Superior temporal gyrus (tissue), 1 donor: ENCODE results near the gene KLF11.
"Not testable (repeated sequence)": the region's sequence is repeated elsewhere in the genome, so short reads cannot be mapped to it uniquely, and the experiment has no call there.

Experiments used
- DNase-seq: peaks from one replicate; pipeline ENCODE4 v3.0.0-alpha.2; 2016; ENCODE audit errors: extremely low spot score

Gene KLF11

GRCh38 chr2:10022966-10023662 is 20.2 kb upstream of the KLF11 start:
- no peak for DNase-seq

DNA sequence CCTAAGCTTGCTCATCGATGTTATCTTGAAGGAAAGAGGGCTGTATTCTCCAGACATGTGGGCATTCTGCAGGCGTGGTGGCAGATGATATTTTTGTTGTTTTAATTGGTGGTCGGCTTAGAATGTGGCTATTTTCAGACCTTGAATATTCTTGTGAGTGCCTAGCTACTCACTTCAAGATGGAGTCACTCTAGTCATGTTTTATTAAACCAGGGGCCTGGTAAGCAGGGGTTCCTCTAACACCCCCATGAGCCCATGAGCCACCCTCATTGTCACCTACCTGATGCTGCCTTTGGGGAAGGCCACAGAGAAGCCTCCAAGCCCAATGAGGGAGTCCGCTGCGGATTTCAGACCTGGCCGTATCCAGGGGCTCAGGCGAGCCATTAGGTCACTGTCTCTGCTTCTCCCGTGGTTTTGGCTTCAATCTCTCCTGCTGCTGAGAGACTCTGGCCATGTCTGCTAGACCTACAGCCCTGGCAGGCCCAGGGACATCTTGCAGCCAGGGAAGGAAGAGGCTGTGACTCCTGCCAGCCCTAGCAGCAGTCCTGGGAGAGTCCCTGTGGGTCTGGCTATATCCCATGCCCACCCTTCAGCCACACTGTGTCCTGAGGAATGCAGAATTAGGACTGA is 16.3 kb upstream of the KLF11 start:
- DNase-seq, result no peak

GRCh38 chr2:10027660-10028330 is 15.6 kb upstream of the KLF11 start:
- peak; percentile 1 for DNase-seq

GRCh38 chr2:10028407-10028987 is 14.9 kb upstream of the KLF11 start:
- DNase-seq, result no peak

GRCh38 chr2:10028988-10029874 is 14.1 kb upstream of the KLF11 start:
- no peak for DNase-seq

DNA sequence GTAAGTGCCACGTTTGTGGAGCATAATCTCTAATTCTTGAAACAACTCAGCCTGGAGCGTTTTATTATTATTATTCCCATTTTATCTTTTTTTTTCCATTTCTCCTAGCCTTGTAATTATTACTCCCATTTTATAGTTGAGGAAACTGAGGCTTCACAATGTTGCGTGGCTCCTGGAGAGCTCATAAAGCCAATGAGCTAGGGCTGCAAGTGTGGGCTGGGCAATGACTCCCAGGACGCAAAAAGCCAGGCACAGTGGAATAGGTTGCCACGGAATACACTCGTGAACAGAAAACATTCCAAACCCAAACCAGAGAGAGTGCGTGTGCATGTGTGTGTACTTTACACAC is 13.5 kb upstream of the KLF11 start:
- no peak for DNase-seq

DNA sequence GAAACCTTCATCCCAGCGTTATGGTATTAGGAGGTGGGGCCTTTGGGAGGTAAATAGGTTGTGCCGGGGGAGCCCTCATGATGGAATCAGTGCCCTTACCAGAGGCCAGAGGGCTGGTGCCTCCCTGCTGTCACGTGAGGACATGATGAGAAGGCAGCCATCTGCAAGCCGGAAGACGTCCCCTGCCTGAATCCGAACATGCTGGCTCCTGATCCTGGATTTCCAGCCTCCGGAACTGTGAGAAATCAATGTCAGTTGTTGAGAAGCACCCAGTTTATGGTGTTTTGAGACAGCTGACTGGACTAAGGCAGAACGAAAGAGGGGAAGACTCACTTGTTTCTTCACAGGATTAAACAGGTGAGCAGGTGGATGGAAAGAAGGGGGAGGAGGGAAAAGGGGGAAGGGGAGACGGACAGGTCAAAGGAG is 13.0 kb upstream of the KLF11 start:
- DNase-seq, result no peak

- not testable (repeated sequence) for DNase-seq
These were observed 12.6 kb upstream of the KLF11 start for GRCh38 chr2:10030798-10031197.

DNA sequence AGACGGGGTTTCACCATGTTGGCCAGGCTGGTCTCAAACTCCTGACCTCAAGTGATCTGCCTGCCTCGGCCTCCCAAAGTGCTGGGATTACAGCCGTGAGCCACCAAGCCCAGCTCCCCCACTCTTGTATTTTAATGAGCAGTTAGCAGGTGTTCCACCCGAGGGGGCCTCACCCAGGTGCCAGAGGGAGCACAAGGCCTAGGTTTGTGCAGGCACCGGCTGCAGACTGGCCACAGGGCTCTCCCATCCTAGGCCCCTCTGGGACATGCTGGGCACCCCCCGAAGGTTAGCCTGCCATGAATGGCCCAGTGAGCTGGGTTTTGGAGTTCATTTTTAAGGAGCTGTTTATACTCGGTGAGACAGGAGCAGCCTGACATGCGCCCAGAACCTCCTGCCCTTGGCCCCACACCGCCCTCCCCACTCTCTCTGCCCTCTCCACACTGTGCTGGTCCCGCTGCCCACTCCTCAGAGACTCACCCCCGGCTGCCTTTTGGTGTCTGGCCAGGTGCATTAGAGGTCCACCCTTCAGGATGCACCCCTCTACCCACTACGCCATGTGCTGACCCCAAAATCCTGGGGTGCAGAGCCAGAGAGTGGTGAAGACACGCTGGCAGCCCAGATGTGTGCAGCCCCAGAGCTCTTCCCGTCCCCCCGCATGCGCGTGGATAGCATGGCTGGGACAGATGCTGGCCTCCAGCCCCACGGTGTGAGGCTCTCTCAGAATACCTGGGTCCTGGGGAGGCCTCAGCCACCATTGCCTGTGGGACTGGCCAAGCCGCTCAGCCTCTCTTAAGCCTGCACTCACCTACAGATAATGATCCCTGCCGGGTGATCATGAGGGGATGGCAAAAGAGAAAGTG is 11.2 kb upstream of the KLF11 start:
- DNase-seq, result no peak

DNA sequence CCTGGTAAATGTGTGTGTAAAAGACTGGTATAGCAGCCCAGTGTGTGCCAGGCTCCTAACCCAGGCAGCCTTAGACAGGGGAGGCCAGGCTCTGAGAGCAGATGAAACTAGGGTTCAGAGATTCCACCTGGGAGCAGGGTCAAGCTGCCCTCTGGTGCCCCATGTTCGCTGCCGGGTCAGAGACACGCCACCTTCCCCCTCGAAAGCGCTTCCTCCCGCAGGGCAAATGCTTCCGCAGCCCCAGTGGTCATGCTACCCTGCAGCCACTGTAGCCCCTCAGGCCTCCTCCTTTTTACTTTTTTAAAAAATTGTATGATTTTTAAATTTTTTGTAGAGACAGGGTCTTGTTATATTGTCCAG is 10.6 kb upstream of the KLF11 start:
- no peak for DNase-seq

GRCh38 chr2:10033251-10034006 is 9.9 kb upstream of the KLF11 start:
- DNase-seq, result no peak

- no peak for DNase-seq
These were observed 8.9 kb upstream of the KLF11 start for GRCh38 chr2:10034333-10035052.

DNA sequence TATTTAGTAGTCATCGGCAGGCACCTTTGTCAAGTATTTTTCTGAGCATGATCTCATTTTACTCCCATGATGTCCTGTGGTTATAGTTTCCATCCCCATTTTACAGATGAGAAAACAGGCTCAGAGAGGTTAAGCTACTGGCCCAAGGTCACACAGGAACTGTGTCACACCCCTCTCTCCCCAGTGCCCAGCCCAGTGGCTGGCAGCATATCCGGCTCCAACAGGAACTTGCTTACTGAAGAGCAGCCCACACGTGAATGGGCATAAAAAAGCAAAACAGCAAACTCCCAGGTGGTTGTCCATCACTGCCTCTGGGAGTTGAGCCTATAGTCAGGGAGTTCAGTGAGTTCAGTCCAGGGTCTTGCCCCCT is 8.3 kb upstream of the KLF11 start:
- DNase-seq, result no peak

DNA sequence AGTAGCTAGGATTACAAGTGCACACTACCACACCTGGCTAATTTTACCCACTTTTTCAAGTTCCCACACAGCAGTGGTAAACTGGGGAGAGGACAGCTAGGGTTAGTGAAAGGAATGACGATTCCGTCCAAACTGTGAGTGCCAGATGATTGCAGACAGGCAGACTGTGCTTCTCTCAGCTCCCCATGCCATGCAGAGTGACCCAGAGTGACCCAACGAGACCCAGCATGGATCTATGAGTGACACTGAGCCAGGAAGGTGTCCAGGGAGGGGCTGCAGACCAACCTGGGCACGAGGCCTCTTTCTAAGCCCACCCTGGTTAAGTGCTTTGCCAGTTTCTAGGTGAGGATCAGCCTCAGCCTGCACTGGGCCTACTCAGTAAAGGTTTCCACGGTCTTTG is 7.7 kb upstream of the KLF11 start:
- no peak for DNase-seq

- peak; percentile 86 for DNase-seq
These were observed 7.1 kb upstream of the KLF11 start for GRCh38 chr2:10036095-10036884.

- DNase-seq, result no peak
These were observed 5.2 kb upstream of the KLF11 start for GRCh38 chr2:10038123-10038522.

DNA sequence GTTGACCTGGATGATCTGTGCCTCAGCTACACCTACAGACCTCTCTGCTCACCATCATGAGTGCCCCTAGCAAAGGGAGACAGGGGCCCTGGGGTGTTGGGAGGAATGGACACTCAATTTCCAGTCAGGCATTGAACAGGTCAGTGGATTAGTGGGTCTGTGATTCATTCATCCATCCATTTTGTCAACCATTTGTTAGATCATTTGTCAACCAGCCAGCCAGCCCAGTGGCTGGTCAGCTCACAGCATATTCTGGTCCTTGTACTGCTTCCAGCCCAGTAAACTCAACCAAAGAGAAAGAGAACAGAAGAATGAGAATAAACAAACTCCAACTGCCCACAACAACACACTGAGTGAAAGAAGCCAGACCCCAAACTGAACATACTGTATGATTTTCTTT is 4.6 kb upstream of the KLF11 start:
- DNase-seq, result no peak

DNA sequence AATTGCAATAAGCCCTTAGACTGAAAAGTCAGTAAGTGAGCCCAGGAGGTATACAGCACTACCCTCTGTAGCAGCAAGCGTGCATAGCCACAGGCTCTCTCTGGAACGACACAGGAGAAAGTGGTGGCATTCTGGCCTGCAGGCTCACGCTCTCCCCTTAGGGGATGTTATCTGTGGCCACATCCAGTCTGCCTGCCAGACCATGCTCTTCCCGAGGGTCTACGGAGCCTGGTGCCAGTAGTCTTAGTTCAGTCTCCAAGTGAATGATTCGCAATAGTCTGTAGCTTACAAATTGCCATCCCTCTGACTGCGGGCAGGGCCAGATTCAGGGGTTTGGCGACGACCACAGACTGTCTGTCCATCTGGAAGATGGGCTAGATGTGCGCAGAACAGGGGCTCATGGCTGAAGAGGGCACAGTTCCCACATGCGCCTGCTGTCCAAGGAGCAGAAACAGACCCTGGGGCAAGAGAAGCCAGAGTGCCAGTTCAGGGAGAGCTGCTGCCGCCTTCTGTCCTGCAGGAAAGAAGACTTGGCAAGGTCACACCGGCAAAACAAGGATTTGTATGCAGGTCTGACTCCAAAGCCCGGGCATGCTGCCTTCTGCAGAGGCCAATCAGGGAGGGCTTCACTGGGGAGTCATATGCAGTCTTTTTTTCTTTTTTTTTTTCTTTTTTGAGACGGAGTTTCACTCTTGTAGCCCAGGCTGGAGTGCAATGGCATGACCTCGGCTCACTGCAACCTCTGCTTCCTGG is 3.5 kb upstream of the KLF11 start:
- DNase-seq, result no peak
